Medulla oblongata (tissue), 1 donor: ENCODE measurements around the gene SPCS1.

Experiments
- DNase-seq: peaks from one replicate; pipeline ENCODE4 v3.0.0-alpha.2; 2015; ENCODE audit errors: extremely low spot score

SPCS1 gene

DNA sequence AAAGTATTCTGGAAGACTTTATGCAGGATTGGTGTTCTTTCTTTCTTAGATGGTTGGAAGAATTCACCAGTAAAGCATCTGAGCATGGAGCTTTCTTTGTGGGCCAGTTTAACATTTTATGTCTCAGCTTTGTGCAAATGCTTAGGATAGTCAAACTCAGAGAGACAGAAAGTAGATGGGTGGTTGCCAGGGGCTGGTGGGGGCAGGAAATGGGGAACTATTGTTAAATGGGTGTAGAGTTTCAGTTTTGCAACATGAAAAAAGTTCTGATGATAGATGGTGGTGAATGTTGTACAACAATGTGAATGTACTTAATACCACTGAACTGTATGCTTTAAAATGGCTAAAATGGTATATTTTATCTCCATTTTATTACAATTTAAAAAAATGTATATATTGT lies 24.8 kb downstream of the SPCS1 start:
- DNase-seq, result no peak

DNA sequence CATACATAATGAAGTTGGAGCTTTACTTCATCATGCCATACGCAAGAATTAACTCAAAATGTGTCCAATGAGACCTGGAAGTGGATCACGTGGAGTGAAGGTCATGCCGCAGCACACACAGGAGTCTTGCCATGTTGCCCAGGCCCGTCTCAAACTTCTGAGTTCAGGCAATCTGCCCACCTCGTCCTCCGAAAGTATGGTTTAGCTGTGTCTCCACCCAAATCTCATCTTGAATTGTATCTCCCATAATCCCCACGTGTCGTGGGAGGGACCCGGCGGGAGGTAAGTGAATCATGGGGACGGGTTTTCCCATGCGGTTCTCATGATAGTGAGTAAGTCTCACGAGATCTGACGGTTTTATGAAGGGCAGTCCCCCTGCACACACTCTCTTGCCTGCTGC lies 25.7 kb downstream of the SPCS1 start:
- DNase-seq, result no peak

DNA sequence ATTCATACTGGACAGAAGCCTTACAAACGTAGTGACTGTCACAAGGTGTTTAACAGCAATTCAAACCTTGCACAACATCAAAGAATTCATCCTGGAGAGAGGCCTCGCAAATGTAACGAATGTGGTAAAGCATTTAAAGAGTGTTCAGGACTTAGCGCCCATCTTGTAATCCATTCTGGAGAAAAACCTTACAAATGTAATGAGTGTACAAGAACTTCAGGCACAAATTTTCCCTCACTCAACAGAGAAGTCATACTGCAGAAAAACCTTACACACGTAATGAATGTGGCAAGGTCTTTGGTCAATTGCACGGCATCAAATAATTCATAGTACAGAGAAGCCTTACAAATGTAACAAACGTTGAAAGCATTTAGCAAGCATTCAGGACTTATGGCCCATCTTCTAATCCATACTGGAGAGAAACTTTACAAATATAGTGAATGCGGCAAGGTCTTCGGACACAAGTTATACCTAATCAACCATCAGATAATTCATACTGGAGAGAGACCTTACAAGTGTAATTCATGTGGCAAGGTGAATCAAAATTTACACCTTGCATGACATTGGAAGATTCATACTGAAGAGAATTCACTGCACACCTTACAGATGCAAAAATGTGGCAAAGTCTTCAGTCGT lies 27.5 kb downstream of the SPCS1 start:
- no peak for DNase-seq

DNA sequence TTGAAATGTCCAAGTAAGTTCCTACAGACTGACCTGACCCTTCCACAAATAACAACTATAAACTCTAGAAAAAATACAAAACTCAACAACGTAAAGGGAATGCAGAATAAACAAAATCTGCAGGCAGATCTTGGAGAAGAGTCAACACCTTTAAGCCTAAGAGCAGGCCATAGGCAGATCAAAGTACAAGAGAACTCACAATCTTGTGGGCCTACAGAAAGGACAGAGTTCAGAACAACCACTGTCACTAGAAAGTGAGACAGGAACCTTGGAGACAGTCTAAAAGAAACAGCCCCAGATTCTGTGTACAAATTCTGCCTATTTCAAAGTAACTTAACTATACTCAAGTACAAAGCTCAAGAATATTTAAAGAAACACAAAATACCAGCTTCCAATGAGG lies 33.8 kb downstream of the SPCS1 start:
- DNase-seq, result no peak

DNA sequence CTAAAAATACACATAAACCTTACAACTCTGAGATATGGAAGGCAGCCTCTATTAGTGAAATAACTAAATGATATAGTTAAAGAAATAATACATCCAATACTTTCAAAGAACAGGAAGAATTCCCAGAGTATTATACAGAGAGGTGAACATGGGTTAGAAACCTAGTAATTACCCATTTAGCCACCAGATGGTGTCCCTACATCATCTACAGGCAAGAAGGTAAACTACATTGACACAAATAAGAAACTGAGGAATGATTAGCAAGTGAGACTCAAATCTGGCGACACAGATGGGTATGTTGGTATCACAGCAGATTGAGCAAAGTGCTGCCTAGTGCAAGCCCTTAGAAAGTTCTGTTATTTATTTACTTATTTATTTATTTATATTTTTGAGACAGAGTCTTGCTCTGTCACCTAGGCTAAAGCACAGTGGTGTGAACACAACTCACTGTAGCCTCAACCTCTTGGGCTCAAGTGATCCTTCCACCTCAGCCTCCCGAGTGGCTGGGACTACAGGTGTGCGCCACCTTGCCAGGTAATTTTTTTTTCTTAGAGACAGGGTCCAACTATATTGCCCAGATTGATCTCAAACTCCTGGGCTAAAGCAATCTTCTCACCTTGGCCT lies 36.6 kb downstream of the SPCS1 start:
- peak; percentile 38 for DNase-seq

DNA sequence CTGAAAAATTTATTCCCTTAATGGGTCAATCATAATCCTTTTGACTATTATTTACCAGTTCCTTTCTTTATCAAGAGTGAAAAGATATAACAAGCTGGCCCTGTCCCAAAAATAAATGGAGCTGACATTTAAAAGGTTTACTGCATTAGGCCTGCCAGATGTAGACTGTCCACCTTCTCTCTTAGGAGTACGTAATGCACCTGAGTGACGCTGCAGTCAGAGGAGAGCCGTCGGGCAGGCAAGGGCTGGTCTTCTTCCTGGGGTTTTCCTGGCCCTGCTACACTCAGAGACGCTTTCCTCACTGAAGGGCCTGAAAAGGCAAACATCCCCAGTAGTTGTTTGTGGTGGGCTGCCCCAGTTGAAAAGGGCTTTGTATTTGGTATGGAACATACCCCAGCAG lies 37.2 kb downstream of the SPCS1 start:
- DNase-seq, result no peak

DNA sequence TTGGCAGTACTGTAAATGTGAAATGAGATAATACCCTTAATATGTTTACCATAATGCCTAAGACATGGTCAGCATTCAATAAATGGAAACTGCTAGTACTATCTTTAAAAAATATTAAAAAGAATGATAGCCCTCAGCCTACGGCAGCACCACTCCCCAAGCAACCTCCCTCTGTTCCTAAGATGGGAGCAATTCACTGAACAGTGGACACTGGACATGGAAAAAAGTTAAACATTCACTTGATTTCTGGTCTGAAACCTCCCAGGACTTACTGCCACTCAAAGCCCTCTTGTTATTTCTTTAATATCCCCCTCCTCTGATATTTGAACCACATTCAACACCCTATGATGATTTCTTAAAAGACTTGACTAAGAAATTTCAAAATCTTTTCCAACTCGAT lies 37.8 kb downstream of the SPCS1 start:
- no peak for DNase-seq

DNA sequence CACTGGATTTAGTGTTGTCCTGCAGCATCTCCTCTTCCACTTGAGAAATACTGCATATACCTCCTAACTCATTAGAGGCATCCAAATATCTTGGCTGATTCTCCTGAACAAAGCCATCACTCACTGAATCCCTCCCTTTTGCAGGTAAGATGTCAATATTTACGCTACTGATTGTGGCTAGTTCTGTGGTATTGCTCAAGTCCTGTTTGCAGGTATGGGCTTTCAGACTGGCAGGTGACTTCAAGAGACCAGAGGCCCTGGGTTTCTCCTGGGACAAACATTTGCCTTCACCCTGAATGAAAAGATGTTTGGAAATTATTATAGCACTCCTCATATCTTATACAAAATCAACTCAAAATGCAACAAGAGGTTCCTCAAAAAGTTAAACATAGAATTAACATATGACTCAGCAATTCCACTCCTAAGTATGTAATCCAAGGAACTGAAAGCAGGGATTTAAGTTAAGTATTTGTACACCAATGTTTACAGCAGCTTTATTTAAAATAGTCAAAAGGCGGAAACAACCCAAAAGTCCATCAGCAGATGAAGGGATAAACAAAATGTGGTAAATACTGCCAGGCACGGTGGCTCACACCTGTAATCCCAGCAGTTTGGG lies 46.2 kb downstream of the SPCS1 start:
- no peak for DNase-seq

DNA sequence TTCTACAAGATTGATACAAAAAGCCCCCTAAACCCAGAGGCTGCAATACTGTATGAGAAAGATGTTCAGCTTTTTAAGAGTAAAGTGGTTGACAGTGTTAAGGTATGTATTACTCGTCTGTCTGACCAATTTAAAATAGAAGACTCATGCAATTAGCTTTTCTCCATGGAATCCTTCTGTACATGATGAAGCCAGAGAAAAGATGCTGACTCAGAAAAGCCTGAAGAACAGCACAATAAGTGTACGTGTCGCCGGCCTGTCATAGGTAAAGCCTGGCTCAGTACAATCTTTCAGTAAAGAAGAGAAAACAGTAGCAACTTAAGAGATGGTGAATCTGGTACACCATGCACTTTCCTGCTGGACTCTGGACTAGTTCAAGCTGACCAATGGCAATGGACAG lies 48.5 kb downstream of the SPCS1 start:
- no peak for DNase-seq

DNA sequence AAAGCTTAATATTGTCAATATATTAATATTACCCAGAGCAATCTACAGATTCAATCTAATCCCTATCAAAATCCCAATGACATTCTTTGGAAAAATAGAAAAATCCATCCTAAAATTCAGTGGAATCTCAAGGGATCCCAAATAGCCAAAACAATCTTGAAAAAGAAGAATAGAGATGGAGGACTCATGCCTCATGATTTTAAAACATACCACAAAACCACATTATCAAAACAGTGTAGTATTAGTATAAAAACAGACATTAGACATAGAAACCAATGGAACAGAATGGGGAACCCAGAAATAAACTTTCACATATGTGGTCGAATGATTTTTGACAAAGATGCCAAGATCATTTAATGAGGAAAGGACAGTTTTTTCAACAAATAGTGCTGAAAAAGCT lies 50.2 kb downstream of the SPCS1 start:
- DNase-seq, result no peak
